ENCODE data around the gene AKT3. TPM values are rescaled to one million over a fixed set of nuclear protein-coding genes. Genes with fewer than 3 reads are reported as not detected.

The AKT3 gene
- total RNA-seq, 2 experiments from 2014 or later, result 80.4 to 88.5 TPM

DNA sequence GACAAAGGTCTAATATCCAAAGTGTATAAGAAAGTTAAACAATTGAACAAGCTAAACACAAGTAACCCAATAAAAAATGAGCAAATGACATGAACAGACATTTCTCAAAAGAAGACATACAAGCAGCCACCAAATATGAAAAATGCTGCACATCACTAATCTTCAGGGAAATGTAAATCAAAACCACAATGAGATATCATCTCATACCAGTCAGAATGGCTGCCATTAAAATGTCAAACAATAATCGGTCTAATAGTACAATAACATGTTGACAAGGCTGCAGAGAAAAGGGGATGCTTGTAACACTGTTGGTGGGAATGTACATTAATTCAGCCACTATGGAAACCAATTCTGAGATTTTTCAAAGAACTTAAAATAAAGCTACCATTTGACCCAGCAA lies 264.1 kb downstream of the AKT3 start:
- ChIA-PET POLR2A (no interaction called here), CTCF (interaction anchor here (0.8 kb wide), 1 partner anchor 54 kb away, joined by 3 read pairs; no protein-coding TSS in a partner anchor)
- no peaks in the 10 kb centered on the region for H3K27me3 Mint-ChIP-seq
- ATAC-seq (ENCODE audit: poor library complexity) (no peak), DNase-seq (no peak)
- Histone ChIP-seq H3K27me3 (ENCODE audit: control insufficient read depth in 1 of 2, insufficient read depth in 2 of 2, low read length in 2 of 2) (no peaks in the 10 kb centered on the region), H3K27ac (ENCODE audit: low read depth in 1 of 2, low read length in 2 of 2) (no peak overlapping the region), H3K4me3 (ENCODE audit: low read length) (no peak overlapping the region), H3K36me3 (ENCODE audit: insufficient read depth, low read length) (peaks cover 11% of the 10 kb centered on the region), H3K4me1 (ENCODE audit: insufficient read depth, low read length) (no peaks in the 10 kb centered on the region), H3K9me3 (ENCODE audit: control insufficient read depth in 1 of 2, insufficient read depth in 1 of 2, low read length in 2 of 2) (peaks cover 2 to 24% of the 10 kb centered on the region in 2 experiments)
- H3K4me3 Mint-ChIP-seq, result no peak overlapping the region
- H3K27ac Mint-ChIP-seq, result no peak overlapping the region
- peaks cover 37% of the 10 kb centered on the region for H3K9me3 Mint-ChIP-seq
- peaks cover 10% of the 10 kb centered on the region for H3K4me1 Mint-ChIP-seq (ENCODE audit: low read depth)
- TF ChIP-seq, protein P1, sequence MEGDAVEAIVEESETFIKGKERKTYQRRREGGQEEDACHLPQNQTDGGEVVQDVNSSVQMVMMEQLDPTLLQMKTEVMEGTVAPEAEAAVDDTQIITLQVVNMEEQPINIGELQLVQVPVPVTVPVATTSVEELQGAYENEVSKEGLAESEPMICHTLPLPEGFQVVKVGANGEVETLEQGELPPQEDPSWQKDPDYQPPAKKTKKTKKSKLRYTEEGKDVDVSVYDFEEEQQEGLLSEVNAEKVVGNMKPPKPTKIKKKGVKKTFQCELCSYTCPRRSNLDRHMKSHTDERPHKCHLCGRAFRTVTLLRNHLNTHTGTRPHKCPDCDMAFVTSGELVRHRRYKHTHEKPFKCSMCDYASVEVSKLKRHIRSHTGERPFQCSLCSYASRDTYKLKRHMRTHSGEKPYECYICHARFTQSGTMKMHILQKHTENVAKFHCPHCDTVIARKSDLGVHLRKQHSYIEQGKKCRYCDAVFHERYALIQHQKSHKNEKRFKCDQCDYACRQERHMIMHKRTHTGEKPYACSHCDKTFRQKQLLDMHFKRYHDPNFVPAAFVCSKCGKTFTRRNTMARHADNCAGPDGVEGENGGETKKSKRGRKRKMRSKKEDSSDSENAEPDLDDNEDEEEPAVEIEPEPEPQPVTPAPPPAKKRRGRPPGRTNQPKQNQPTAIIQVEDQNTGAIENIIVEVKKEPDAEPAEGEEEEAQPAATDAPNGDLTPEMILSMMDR (IDR thresholded peaks at IDR 0.05), result no peak
- H3K36me3 Mint-ChIP-seq (ENCODE audit: low read depth), result peaks cover 99% of the 10 kb centered on the region
- intact Hi-C loops (cut with DNase I, micrococcal nuclease), result loop anchor here in 1 of 2 experiments (2.0 kb wide), 1 partner anchor 13 kb away; no protein-coding TSS in a partner anchor

DNA sequence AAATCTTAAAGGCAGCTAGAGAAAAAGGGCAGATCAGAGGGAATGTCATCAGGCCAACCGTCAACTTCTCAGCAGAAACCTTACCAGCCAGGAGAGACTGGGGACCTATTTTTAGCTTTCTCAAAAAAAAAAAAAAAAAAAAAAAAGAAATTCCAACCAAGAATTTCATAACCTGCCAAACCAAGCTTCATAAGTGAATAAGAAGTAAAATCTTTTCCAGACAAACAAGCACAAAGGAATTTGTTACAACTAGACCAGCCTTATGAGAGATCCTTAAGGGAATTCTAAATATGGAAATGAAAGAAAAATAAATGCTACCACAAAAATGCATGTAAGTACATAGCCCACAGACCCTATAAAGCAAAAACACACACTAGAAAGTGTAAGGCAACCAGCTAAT lies 267.7 kb downstream of the AKT3 start:
- POLR2A ChIA-PET, result no interaction called here

DNA sequence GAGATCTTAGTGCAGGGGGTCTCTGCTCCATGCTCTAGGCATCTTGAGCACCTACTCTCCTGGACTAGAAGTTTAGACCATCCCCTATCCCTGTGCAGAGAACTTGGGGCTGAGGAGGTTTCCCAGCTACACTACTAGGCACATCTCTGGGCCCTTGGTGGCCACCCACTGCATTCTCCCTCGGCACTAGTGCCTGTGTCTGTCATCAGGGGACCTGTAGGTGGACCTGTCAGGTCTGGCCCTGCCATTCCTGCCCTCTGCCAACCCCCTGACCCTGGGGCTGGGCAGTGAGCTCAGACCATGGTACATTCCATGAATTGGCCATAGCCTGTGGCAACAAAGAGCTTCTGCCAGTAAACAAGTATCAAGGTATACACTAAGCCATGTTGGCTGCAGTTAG lies 269.1 kb downstream of the AKT3 start:
- Mint-ChIP-seq H3K4me1 (ENCODE audit: low read depth) (no peaks in the 10 kb centered on the region), H3K27me3 (no peaks in the 10 kb centered on the region), H3K36me3 (ENCODE audit: low read depth) (peaks cover 92% of the 10 kb centered on the region), H3K4me3 (no peak overlapping the region), H3K27ac (no peak overlapping the region), H3K9me3 (peaks cover 28% of the 10 kb centered on the region)
- peaks cover 13% of the 10 kb centered on the region for H3K36me3 ChIP-seq (ENCODE audit: insufficient read depth, low read length)
- peaks cover 4 to 20% of the 10 kb centered on the region in 2 experiments for H3K9me3 ChIP-seq (ENCODE audit: control insufficient read depth in 1 of 2, insufficient read depth in 1 of 2, low read length in 2 of 2)
- CTCF ChIA-PET, result no interaction called here
- DNase-seq (no peak), ATAC-seq (ENCODE audit: poor library complexity) (no peak)
- POLR2A ChIA-PET, result no interaction called here
- TF ChIP-seq, protein P1 (IDR thresholded peaks at IDR 0.05), result no peak
- no peaks in the 10 kb centered on the region for H3K4me1 ChIP-seq (ENCODE audit: insufficient read depth, low read length)
- H3K4me3 ChIP-seq (ENCODE audit: low read length), result no peak overlapping the region
- intact Hi-C loops (cut with DNase I, micrococcal nuclease), result no loop called here
- no peaks in the 10 kb centered on the region for H3K27me3 ChIP-seq (ENCODE audit: control insufficient read depth in 1 of 2, insufficient read depth in 2 of 2, low read length in 2 of 2)
- no peak overlapping the region for H3K27ac ChIP-seq (ENCODE audit: low read depth in 1 of 2, low read length in 2 of 2)

More for the DNA sequence above, 267.7 kb downstream of the AKT3 start:
- peaks cover 21% of the 10 kb centered on the region for H3K36me3 ChIP-seq (ENCODE audit: insufficient read depth, low read length)
- ATAC-seq (ENCODE audit: poor library complexity) (no peak), DNase-seq (no peak)
- TF ChIP-seq, protein P1 (IDR thresholded peaks at IDR 0.05), result no peak
- Mint-ChIP-seq H3K4me1 (ENCODE audit: low read depth) (no peaks in the 10 kb centered on the region), H3K27me3 (no peaks in the 10 kb centered on the region), H3K36me3 (ENCODE audit: low read depth) (peaks cover 92% of the 10 kb centered on the region), H3K27ac (no peak overlapping the region), H3K4me3 (no peak overlapping the region), H3K9me3 (peaks cover 26% of the 10 kb centered on the region)
- intact Hi-C loops (cut with DNase I, micrococcal nuclease), result no loop called here
- H3K27me3 ChIP-seq (ENCODE audit: control insufficient read depth in 1 of 2, insufficient read depth in 2 of 2, low read length in 2 of 2), result no peaks in the 10 kb centered on the region
- no peak overlapping the region for H3K4me3 ChIP-seq (ENCODE audit: low read length)
- no peak overlapping the region for H3K27ac ChIP-seq (ENCODE audit: low read depth in 1 of 2, low read length in 2 of 2)
- H3K9me3 ChIP-seq (ENCODE audit: control insufficient read depth in 1 of 2, insufficient read depth in 1 of 2, low read length in 2 of 2), result peaks cover 4 to 20% of the 10 kb centered on the region in 2 experiments
- no peaks in the 10 kb centered on the region for H3K4me1 ChIP-seq (ENCODE audit: insufficient read depth, low read length)
- CTCF ChIA-PET, result no interaction called here
